ENCODE results near the gene ODAD3.

The ODAD3 gene

GRCh38 chr19:11425719-11426457 is 9.0 kb downstream of the ODAD3 start:
- Histone ChIP-seq H3K4me1 (ENCODE audit: control insufficient read depth, insufficient read depth, low read length) (0 out of 2 replicates have a peak, but pooled peaks cover 3% of the 10 kb centered on the region), H3K27me3 (ENCODE audit: control insufficient read depth, insufficient read depth, low read length) (peaks cover 14% of the 10 kb centered on the region), H3K9ac (ENCODE audit: low read depth, low read length) (no peak overlapping the region), H3K36me3 (ENCODE audit: control insufficient read depth, insufficient read depth, low read length) (no peaks in the 10 kb centered on the region), H3K4me3 (ENCODE audit: low read depth, low read length) (no peak overlapping the region), H3K27ac (ENCODE audit: low read depth, low read length) (no peak overlapping the region), H3K9me3 (ENCODE audit: control insufficient read depth, insufficient read depth, low read length) (no peaks in the 10 kb centered on the region)

- Histone ChIP-seq H3K27ac (ENCODE audit: low read depth, low read length) (no peak overlapping the region), H3K4me3 (ENCODE audit: low read depth, low read length) (no peak overlapping the region), H3K4me1 (ENCODE audit: control insufficient read depth, insufficient read depth, low read length) (peaks cover 6% of the 10 kb centered on the region; the same call in 1 of the 2 replicates), H3K36me3 (ENCODE audit: control insufficient read depth, insufficient read depth, low read length) (no peaks in the 10 kb centered on the region), H3K9ac (ENCODE audit: low read depth, low read length) (no peak overlapping the region), H3K27me3 (ENCODE audit: control insufficient read depth, insufficient read depth, low read length) (peaks cover 29% of the 10 kb centered on the region), H3K9me3 (ENCODE audit: control insufficient read depth, insufficient read depth, low read length) (no peaks in the 10 kb centered on the region)
These were observed 11.1 kb downstream of the ODAD3 start for GRCh38 chr19:11423791-11424181.

GRCh38 chr19:11423164-11423790 is 11.6 kb downstream of the ODAD3 start:
- peaks cover 29% of the 10 kb centered on the region for H3K27me3 ChIP-seq (ENCODE audit: control insufficient read depth, insufficient read depth, low read length)
- no peaks in the 10 kb centered on the region for H3K36me3 ChIP-seq (ENCODE audit: control insufficient read depth, insufficient read depth, low read length)
- H3K9me3 ChIP-seq (ENCODE audit: control insufficient read depth, insufficient read depth, low read length) = no peaks in the 10 kb centered on the region
- no peak overlapping the region for H3K4me3 ChIP-seq (ENCODE audit: low read depth, low read length)
- H3K9ac ChIP-seq (ENCODE audit: low read depth, low read length) = no peak overlapping the region
- peaks cover 6% of the 10 kb centered on the region; the same call in 1 of the 2 replicates for H3K4me1 ChIP-seq (ENCODE audit: control insufficient read depth, insufficient read depth, low read length)
- H3K27ac ChIP-seq (ENCODE audit: low read depth, low read length) = no peak overlapping the region

GRCh38 chr19:11422163-11423065 is 12.5 kb downstream of the ODAD3 start:
- peaks cover 29% of the 10 kb centered on the region for H3K27me3 ChIP-seq (ENCODE audit: control insufficient read depth, insufficient read depth, low read length)
- no peaks in the 10 kb centered on the region for H3K36me3 ChIP-seq (ENCODE audit: control insufficient read depth, insufficient read depth, low read length)
- H3K9ac ChIP-seq (ENCODE audit: low read depth, low read length) = no peak overlapping the region
- no peaks in the 10 kb centered on the region for H3K9me3 ChIP-seq (ENCODE audit: control insufficient read depth, insufficient read depth, low read length)
- H3K4me1 ChIP-seq (ENCODE audit: control insufficient read depth, insufficient read depth, low read length) = peaks cover 6% of the 10 kb centered on the region; the same call in 1 of the 2 replicates
- H3K27ac ChIP-seq (ENCODE audit: low read depth, low read length) = no peak overlapping the region
- H3K4me3 ChIP-seq (ENCODE audit: low read depth, low read length) = peak overlapping the region; percentile 71

GRCh38 chr19:11421371-11422098 is 13.4 kb downstream of the ODAD3 start:
- Histone ChIP-seq H3K36me3 (ENCODE audit: control insufficient read depth, insufficient read depth, low read length) (no peaks in the 10 kb centered on the region), H3K27me3 (ENCODE audit: control insufficient read depth, insufficient read depth, low read length) (peaks cover 29% of the 10 kb centered on the region), H3K9me3 (ENCODE audit: control insufficient read depth, insufficient read depth, low read length) (no peaks in the 10 kb centered on the region), H3K27ac (ENCODE audit: low read depth, low read length) (no peak overlapping the region), H3K9ac (ENCODE audit: low read depth, low read length) (no peak overlapping the region), H3K4me1 (ENCODE audit: control insufficient read depth, insufficient read depth, low read length) (peaks cover 6% of the 10 kb centered on the region; the same call in 1 of the 2 replicates), H3K4me3 (ENCODE audit: low read depth, low read length) (peak overlapping the region; percentile 71)

- Histone ChIP-seq H3K9ac (ENCODE audit: low read depth, low read length) (no peak overlapping the region), H3K27me3 (ENCODE audit: control insufficient read depth, insufficient read depth, low read length) (peaks cover 29% of the 10 kb centered on the region), H3K4me3 (ENCODE audit: low read depth, low read length) (peak overlapping the region; percentile 71), H3K4me1 (ENCODE audit: control insufficient read depth, insufficient read depth, low read length) (peaks cover 6% of the 10 kb centered on the region; the same call in 1 of the 2 replicates), H3K9me3 (ENCODE audit: control insufficient read depth, insufficient read depth, low read length) (no peaks in the 10 kb centered on the region), H3K36me3 (ENCODE audit: control insufficient read depth, insufficient read depth, low read length) (no peaks in the 10 kb centered on the region), H3K27ac (ENCODE audit: low read depth, low read length) (no peak overlapping the region)
These were observed 14.2 kb downstream of the ODAD3 start for GRCh38 chr19:11420429-11421370.

- H3K27me3 ChIP-seq (ENCODE audit: control insufficient read depth, insufficient read depth, low read length) = peaks cover 27% of the 10 kb centered on the region
- peak within 1 kb of the TSS; percentile 81 for H3K4me3 ChIP-seq (ENCODE audit: low read depth, low read length)
- H3K4me1 ChIP-seq (ENCODE audit: control insufficient read depth, insufficient read depth, low read length) = peaks cover 6% of the 10 kb centered on the region; the same call in 1 of the 2 replicates
- peak within 1 kb of the TSS; percentile 22; the same call in 1 of the 2 replicates for H3K9ac ChIP-seq (ENCODE audit: low read depth, low read length)
- peak within 1 kb of the TSS; percentile 66 for H3K27ac ChIP-seq (ENCODE audit: low read depth, low read length)
- H3K9me3 ChIP-seq (ENCODE audit: control insufficient read depth, insufficient read depth, low read length) = no peaks in the 10 kb centered on the region
- 0 out of 2 replicates have a peak, but pooled peaks cover 3% of the 10 kb centered on the region for H3K36me3 ChIP-seq (ENCODE audit: control insufficient read depth, insufficient read depth, low read length)
These were observed 16.1 kb downstream of the ODAD3 start, which contains the start of gene RGL3 for GRCh38 chr19:11418549-11419506. Gene RGL3, minus strand, starts transcription at chr19:11419314. Its CDS starts 36 bp downstream, at chr19:11419278.

- Histone ChIP-seq H3K9me3 (ENCODE audit: control insufficient read depth, insufficient read depth, low read length) (no peaks in the 10 kb centered on the region), H3K36me3 (ENCODE audit: control insufficient read depth, insufficient read depth, low read length) (0 out of 2 replicates have a peak, but pooled peaks cover 3% of the 10 kb centered on the region), H3K4me3 (ENCODE audit: low read depth, low read length) (peak overlapping the region; percentile 81), H3K9ac (ENCODE audit: low read depth, low read length) (no peak overlapping the region; the same call in 1 of the 2 replicates), H3K27me3 (ENCODE audit: control insufficient read depth, insufficient read depth, low read length) (peaks cover 22% of the 10 kb centered on the region), H3K4me1 (ENCODE audit: control insufficient read depth, insufficient read depth, low read length) (peaks cover 6% of the 10 kb centered on the region; the same call in 1 of the 2 replicates), H3K27ac (ENCODE audit: low read depth, low read length) (peak overlapping the region; percentile 66)
These were observed 16.8 kb downstream of the ODAD3 start for GRCh38 chr19:11418094-11418548.

All from HUES48 (cell line).